ENCODE measurements around the gene SH2D2A. TPM values are rescaled to one million over a fixed set of nuclear protein-coding genes. Genes with fewer than 3 reads are reported as not detected.
A peak's percentile ranks its signal among the peaks of the same experiment; 100 is the strongest.

Gene SH2D2A
- total RNA-seq: 100 to 1,000 TPM; 134 to 138 TPM

DNA sequence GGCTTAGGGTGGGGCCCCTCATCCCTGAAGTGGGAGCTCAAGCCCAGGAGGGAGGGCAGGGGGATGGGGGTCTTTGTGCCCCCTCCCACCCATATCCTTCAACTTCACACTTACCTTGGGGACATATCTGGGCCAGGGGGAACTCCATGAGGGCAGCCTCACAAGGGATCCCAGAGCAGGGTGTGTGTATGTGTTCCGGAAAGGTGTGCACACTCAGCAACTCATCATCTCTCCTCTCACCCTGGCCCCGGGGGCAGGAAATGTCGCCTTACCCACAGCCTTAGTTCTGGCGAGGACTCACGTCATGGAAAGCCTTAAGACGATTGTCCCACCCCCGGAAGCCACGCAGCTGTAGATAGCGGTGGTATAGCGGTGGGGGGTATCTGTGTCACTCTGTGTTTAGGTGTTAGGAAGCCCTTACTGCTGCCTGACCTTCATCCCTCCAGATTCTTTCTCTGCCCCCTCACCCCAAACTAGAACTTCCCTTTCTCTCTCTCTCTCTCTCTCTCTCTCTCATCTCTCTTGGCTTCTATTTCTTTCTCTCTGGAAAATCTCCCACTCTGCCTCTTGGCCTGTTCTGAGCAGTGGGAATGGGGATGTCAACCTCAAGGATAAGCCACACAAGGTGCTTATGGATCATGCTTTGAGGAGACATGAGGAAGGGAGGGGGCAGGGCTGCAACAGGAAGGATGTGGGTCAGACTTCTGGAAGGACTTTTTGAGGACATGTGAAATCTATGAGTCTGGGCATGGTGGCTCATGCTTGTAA is at the start of gene SH2D2A:
Gene SH2D2A (minus strand): TSS at position 288 of the 768 bp plus-strand sequence. CDS start 140 bp downstream, at position 148.
- intact Hi-C loops (cut with micrococcal nuclease): loop anchor here (1.0 to 5.0 kb wide), 8 partner anchors 9 to 321 kb away; partner anchors contain the start of genes ETV3, HDGF, ISG20L2 and METTL25B
- peaks cover 47% of the 10 kb centered on the region for H3K36me3 Mint-ChIP-seq (ENCODE audit: low read depth)
- CTCF ChIA-PET: interaction anchor here (0.9 to 3.0 kb wide), 8 partner anchors 21 to 127 kb away, joined by 3 to 10 read pairs (median 4); no protein-coding TSS in a partner anchor
- no peaks in the 10 kb centered on the region for H3K9me3 Mint-ChIP-seq
- peak within 1 kb of the TSS; percentile 100 for H3K27ac Mint-ChIP-seq
- H3K4me1 Mint-ChIP-seq (ENCODE audit: low read depth): peaks cover 51% of the 10 kb centered on the region
- no peaks in the 10 kb centered on the region for H3K27me3 Mint-ChIP-seq (ENCODE audit: low read depth)
- H3K4me3 Mint-ChIP-seq: peak within 1 kb of the TSS; percentile 93
- DNase-seq: peak; percentile 98

DNA sequence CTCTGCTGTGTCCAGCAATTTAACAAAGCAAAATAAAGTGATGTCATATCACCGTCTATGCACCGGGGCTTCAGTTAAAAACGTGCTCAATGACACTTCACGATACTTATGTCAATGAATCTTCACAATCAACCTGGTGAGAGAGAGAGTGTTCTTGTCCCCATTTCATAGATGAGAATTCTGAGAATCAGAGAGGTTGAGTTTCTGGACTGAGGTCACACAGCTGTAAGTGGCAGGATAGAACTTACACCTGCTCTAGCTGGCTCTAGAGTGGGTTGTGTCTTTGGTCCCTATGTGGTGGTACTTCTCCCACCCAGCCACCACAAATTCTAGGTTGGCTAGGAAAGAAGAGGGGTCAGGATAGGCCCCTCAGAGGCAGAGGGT is 49.2 kb upstream of the SH2D2A start:
- H3K4me3 Mint-ChIP-seq: no peak overlapping the region
- CTCF ChIA-PET: interaction anchor here (1.5 kb wide), 1 partner anchor 27 kb away, joined by 4 read pairs; no protein-coding TSS in a partner anchor
- intact Hi-C loops (cut with micrococcal nuclease): no loop called here
- H3K4me1 Mint-ChIP-seq (ENCODE audit: low read depth): peaks cover 16% of the 10 kb centered on the region
- no peaks in the 10 kb centered on the region for H3K36me3 Mint-ChIP-seq (ENCODE audit: low read depth)
- no peaks in the 10 kb centered on the region for H3K9me3 Mint-ChIP-seq
- no peak for DNase-seq
- H3K27me3 Mint-ChIP-seq (ENCODE audit: low read depth): peaks cover 40% of the 10 kb centered on the region
- no peak overlapping the region for H3K27ac Mint-ChIP-seq

DNA sequence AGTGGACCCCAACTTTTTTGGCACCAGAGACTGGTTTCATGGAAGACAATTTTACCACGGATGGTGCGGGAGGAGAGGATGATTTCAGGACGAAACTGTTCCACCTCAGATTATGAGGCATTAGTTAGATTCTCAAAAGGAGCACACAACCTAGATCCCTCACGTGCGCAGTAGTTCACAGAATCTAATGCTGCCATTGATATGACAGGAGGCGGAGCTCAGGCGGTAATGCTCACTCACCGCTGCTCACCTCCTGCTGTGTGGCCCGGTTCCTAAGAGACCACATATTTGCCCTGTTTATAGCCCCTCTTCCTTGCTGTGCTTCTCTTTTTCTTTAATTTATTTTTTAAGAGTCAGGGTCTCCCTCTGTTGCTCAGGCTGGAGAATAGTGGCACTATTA is 48.6 kb upstream of the SH2D2A start:
- Mint-ChIP-seq H3K4me3 (no peak overlapping the region), H3K9me3 (no peaks in the 10 kb centered on the region), H3K27me3 (ENCODE audit: low read depth) (peaks cover 42% of the 10 kb centered on the region), H3K36me3 (ENCODE audit: low read depth) (no peaks in the 10 kb centered on the region), H3K4me1 (ENCODE audit: low read depth) (peaks cover 18% of the 10 kb centered on the region), H3K27ac (no peak overlapping the region)
- CTCF ChIA-PET: interaction anchor here (0.7 to 1.5 kb wide), 3 partner anchors 26 to 176 kb away, joined by 3 to 4 read pairs (median 4); no protein-coding TSS in a partner anchor
- intact Hi-C loops (cut with micrococcal nuclease): no loop called here
- no peak for DNase-seq

DNA sequence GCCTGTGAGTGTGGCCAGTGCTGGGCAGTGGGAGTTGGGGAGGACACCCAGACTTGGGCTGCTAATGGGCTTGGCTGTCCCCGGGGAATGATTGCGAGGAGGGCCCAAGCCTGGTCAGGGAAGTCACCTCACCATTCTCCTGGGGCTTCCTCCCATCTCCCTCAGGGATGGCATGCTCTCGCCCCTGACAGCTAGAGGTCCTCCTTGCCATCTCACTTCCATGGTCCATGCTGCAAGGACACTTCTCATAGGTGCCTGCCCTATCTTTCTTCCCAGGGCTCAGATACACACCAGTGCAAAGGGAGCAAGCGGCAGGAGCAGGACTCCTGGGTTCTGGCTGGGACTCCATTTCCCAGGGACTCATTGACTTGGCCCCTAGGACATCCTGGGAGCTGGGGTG is 48.1 kb upstream of the SH2D2A start:
- CTCF ChIA-PET: interaction anchor here (0.7 to 10.2 kb wide), 3 partner anchors 52 to 175 kb away, joined by 3 to 177 read pairs (median 4); no protein-coding TSS in a partner anchor
- H3K9me3 Mint-ChIP-seq: no peaks in the 10 kb centered on the region
- peaks cover 22% of the 10 kb centered on the region for H3K4me1 Mint-ChIP-seq (ENCODE audit: low read depth)
- no peak overlapping the region for H3K4me3 Mint-ChIP-seq
- H3K27ac Mint-ChIP-seq: no peak overlapping the region
- intact Hi-C loops (cut with micrococcal nuclease): loop anchor here (5.0 kb wide), 1 partner anchor 157 kb away; the partner anchor contains the start of gene CRABP2
- peaks cover 44% of the 10 kb centered on the region for H3K27me3 Mint-ChIP-seq (ENCODE audit: low read depth)
- no peaks in the 10 kb centered on the region for H3K36me3 Mint-ChIP-seq (ENCODE audit: low read depth)
- no peak for DNase-seq

DNA sequence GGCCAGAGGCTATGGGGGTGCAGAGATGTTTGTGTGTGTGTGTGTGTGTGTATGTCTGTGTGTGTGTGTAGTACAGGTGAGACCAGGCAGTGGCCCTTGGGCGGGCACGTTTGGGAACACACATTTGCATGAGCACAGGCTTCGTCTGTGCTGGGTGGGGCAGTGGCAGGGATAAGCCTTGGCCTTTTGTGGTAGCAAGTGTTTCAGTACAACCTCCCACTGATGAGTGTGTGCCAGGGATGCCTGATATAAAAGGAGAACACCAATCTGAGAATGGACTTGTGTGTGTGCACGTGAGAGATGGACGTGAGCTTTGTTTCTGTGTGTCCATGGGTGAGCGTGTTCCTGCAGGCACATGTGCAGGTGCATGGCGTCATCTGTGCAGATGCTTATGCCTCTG is 47.0 kb upstream of the SH2D2A start:
- peaks cover 51% of the 10 kb centered on the region for H3K27me3 Mint-ChIP-seq (ENCODE audit: low read depth)
- no peak for DNase-seq
- no peak overlapping the region for H3K4me3 Mint-ChIP-seq
- no peaks in the 10 kb centered on the region for H3K36me3 Mint-ChIP-seq (ENCODE audit: low read depth)
- intact Hi-C loops (cut with micrococcal nuclease): loop anchor here (5.0 kb wide), 1 partner anchor 156 kb away; the partner anchor contains the start of gene CRABP2
- H3K27ac Mint-ChIP-seq: no peak overlapping the region
- CTCF ChIA-PET: interaction anchor here (7.7 to 10.2 kb wide), 2 partner anchors 25 to 65 kb away, joined by 133 to 177 read pairs; no protein-coding TSS in a partner anchor
- H3K4me1 Mint-ChIP-seq (ENCODE audit: low read depth): peaks cover 27% of the 10 kb centered on the region
- no peaks in the 10 kb centered on the region for H3K9me3 Mint-ChIP-seq

DNA sequence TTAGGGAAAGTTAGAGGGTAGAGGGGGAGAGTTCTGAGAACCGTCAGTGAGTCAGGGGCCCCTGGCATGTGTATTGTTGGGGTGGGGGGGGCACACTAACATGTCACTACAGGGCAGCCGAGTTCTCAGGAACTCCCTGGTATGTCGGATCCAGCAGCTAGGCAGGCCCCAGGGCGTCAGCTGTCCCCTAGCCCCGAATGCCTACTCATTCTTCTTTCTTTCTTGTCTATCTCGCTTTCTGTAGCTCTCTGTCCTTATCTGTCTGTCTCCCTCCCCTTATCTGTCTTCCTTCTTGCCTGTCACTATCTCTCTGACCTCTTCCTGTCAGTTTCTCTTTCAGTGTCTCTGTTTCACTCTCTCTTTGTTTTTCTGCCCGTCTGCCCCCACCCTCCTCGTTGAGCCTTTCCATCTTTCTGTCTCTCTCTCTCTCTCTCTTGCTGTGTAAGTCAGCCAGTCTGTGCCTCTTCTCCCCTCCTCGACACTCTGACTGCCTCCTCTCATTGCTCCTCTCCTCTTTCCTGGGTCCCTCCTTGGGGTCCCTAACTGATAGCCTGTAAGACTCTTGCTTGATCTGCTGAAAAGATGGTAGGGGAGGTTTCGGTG is 46.5 kb upstream of the SH2D2A start:
- no peak overlapping the region for H3K4me3 Mint-ChIP-seq
- CTCF ChIA-PET: interaction anchor here (4.2 to 10.2 kb wide), 4 partner anchors 25 to 137 kb away, joined by 47 to 177 read pairs (median 96); partner anchors contain the start of gene PEAR1
- no peaks in the 10 kb centered on the region for H3K36me3 Mint-ChIP-seq (ENCODE audit: low read depth)
- H3K4me1 Mint-ChIP-seq (ENCODE audit: low read depth): peaks cover 28% of the 10 kb centered on the region
- intact Hi-C loops (cut with micrococcal nuclease): loop anchor here (5.0 kb wide), 1 partner anchor 156 kb away; the partner anchor contains the start of gene CRABP2
- H3K27ac Mint-ChIP-seq: no peak overlapping the region
- H3K27me3 Mint-ChIP-seq (ENCODE audit: low read depth): peaks cover 57% of the 10 kb centered on the region
- no peaks in the 10 kb centered on the region for H3K9me3 Mint-ChIP-seq
- no peak for DNase-seq

DNA sequence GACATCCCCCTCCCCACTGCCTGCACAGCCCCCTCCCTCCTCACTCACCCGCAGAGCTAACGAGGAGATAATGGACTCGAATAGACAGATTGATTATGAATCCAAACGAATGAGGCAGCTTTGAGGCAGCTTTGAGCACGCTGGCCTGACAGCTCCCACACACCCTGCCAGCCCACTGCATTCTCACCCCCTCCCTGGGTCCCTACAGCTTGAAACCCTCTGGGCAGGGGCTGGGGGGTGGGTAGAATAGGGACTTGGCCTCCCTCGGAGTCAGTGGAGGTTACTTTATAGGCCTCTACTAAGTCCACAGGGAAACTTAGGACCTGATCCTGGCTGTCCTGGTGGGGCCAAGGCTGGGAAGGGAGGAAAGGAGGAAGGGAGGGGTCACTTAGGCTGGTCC is 45.9 kb upstream of the SH2D2A start:
- H3K27ac Mint-ChIP-seq: no peak overlapping the region
- no peaks in the 10 kb centered on the region for H3K36me3 Mint-ChIP-seq (ENCODE audit: low read depth)
- intact Hi-C loops (cut with micrococcal nuclease): loop anchor here (5.0 kb wide), 1 partner anchor 155 kb away; the partner anchor contains the start of gene CRABP2
- no peak for DNase-seq
- H3K27me3 Mint-ChIP-seq (ENCODE audit: low read depth): peaks cover 59% of the 10 kb centered on the region
- peaks cover 28% of the 10 kb centered on the region for H3K4me1 Mint-ChIP-seq (ENCODE audit: low read depth)
- H3K4me3 Mint-ChIP-seq: no peak overlapping the region
- CTCF ChIA-PET: interaction anchor here (3.7 to 10.2 kb wide), 5 partner anchors 24 to 173 kb away, joined by 39 to 177 read pairs (median 59); partner anchors contain the start of gene PEAR1
- no peaks in the 10 kb centered on the region for H3K9me3 Mint-ChIP-seq

DNA sequence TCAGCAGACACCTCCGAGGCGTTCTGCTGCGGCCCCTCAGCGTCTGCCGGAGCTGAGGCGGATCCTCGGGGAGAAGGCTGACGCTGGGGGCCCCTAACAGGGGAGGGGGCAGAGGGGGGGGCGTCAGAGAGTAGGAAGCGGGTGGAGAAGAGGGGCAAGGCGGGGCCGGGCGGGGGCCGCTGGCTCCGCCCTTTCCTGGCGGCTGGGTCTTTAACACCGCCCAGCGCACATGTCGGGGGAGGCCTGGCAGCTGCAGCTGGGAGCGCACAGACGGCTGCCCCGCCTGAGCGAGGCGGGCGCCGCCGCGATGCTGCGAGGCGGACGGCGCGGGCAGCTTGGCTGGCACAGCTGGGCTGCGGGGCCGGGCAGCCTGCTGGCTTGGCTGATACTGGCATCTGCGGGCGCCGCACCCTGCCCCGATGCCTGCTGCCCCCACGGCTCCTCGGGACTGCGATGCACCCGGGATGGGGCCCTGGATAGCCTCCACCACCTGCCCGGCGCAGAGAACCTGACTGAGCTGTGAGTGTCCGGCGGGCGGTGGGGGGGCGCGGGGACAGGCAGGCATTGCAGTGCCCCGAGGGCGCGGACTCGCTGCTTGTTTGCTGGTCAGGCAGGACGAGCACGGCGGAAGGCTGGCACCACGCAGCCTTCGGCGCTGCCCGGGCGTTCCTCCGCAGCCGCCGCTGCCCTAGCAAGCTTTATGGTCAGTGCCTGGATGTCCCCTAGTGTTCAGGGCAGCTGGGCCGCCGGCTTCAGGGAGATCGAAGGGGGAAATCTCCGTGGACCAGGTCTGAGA is 44.2 kb upstream of the SH2D2A start, which contains the start of gene NTRK1:
Gene NTRK1 (plus strand): TSS at position 238 of the 796 bp plus-strand sequence. CDS start 70 bp downstream, at position 308.
- peak; percentile 43 for DNase-seq
- intact Hi-C loops (cut with micrococcal nuclease): loop anchor here (1.0 to 5.0 kb wide), 8 partner anchors 13 to 172 kb away; partner anchors contain the start of gene CRABP2
- Mint-ChIP-seq H3K9me3 (no peaks in the 10 kb centered on the region), H3K4me1 (ENCODE audit: low read depth) (peaks cover 23% of the 10 kb centered on the region), H3K4me3 (peak within 1 kb of the TSS; percentile 64), H3K27ac (no peak within 1 kb of the TSS), H3K36me3 (ENCODE audit: low read depth) (no peaks in the 10 kb centered on the region), H3K27me3 (ENCODE audit: low read depth) (peaks cover 57% of the 10 kb centered on the region)
- CTCF ChIA-PET: interaction anchor here (0.7 to 10.2 kb wide), 33 partner anchors 12 to 237 kb away, joined by 3 to 177 read pairs (median 6); partner anchors contain the start of genes ISG20L2, METTL25B and PEAR1

DNA sequence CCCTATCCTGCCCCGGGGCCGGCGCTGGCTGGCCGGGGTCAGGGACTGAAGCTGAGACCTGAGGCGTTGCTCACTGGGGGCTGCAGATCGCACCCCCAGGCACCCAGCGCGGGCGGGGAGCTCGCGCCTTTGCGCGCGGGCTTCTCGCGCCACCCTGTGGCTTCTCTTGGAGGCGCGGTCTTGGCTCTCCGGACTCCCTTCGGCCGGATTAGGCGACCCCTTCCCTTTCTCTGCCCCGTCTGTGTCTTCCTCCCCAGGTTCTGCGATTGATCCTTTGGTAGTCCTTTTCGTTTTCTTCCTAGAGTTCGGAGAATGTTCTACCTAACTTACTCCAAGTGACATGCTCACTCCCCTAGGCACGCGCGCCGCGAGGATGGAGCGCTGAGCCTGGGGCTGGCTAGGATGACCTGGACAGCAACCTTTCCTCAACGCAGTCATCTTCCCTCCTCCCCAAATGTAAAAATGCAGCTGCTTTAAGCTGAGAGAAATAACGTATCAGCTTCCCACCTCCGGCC is 43.5 kb upstream of the SH2D2A start:
- DNase-seq: peak; percentile 56
- peak overlapping the region; percentile 64 for H3K4me3 Mint-ChIP-seq
- intact Hi-C loops (cut with micrococcal nuclease): loop anchor here (1.0 to 5.0 kb wide), 8 partner anchors 12 to 171 kb away; partner anchors contain the start of gene CRABP2
- H3K27me3 Mint-ChIP-seq (ENCODE audit: low read depth): peaks cover 56% of the 10 kb centered on the region
- no peaks in the 10 kb centered on the region for H3K36me3 Mint-ChIP-seq (ENCODE audit: low read depth)
- CTCF ChIA-PET: interaction anchor here (0.6 to 10.2 kb wide), 39 partner anchors 11 to 522 kb away, joined by 3 to 177 read pairs (median 5); partner anchors contain the start of genes CCT3, MRPL24, PEAR1 and TSACC
- H3K27ac Mint-ChIP-seq: no peak overlapping the region
- H3K4me1 Mint-ChIP-seq (ENCODE audit: low read depth): peaks cover 20% of the 10 kb centered on the region
- H3K9me3 Mint-ChIP-seq: no peaks in the 10 kb centered on the region

DNA sequence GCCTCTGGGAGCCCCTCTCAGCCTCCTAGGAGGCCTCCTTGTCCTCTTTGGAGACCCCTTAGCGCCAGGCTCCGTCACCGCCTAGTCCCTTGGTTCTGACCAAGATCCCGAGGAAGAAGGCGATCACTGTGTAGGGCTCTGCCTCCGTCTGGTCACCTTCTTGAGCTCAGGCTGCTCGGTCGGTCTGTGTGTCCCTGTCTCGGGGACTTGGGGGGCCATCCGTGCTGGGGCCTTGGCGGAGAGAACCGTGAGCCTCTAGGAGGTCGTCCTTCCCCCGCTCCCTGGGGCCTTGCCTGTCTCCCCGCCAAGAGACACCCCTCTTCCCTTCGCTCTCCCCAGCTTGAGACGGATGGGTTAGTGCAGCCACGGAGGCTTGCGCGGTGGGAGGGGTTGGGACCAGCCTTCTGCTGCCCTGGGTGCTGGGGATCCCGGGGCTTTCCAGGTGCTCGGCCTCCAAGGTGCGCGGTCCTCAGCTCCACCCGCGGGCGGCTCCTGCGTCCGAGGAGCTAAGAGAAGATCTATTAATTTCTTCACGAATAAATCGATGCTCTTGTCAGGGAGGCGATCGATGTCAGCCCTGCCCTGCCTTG is 43.0 kb upstream of the SH2D2A start:
- H3K4me1 Mint-ChIP-seq (ENCODE audit: low read depth): peaks cover 20% of the 10 kb centered on the region
- H3K27ac Mint-ChIP-seq: no peak overlapping the region
- no peaks in the 10 kb centered on the region for H3K9me3 Mint-ChIP-seq
- CTCF ChIA-PET: interaction anchor here (0.6 to 10.2 kb wide), 38 partner anchors 11 to 522 kb away, joined by 3 to 177 read pairs (median 5); partner anchors contain the start of genes CCT3, MRPL24, PEAR1 and TSACC
- intact Hi-C loops (cut with micrococcal nuclease): loop anchor here (1.0 to 5.0 kb wide), 8 partner anchors 11 to 170 kb away; partner anchors contain the start of gene CRABP2
- H3K4me3 Mint-ChIP-seq: no peak overlapping the region
- DNase-seq: peak; percentile 18
- H3K27me3 Mint-ChIP-seq (ENCODE audit: low read depth): peaks cover 53% of the 10 kb centered on the region
- H3K36me3 Mint-ChIP-seq (ENCODE audit: low read depth): no peaks in the 10 kb centered on the region

Measured in activated naive CD4-positive, alpha-beta T cell treated with anti-CD3 and anti-CD28 coated beads for 36 hours (primary cell).